Cardiac fibroblast (primary cell): Measurements from ENCODE around the gene LYZ.

Source experiments
- DNase-seq, 2 donors: peaks; one replicate each; pipeline versions ENCODE4 v3.0.0 to v3.0.0-alpha.2; 2010; ENCODE audit warnings: low read depth in 2 of 2
- H3K4me3 ChIP-seq, 2 donors: replicated peaks in 1 of 2; 1 replicate in 1 of 2; 2 replicates in 1 of 2; pipeline ENCODE4 v1.5.1; 2011; ENCODE audit warnings: low read depth in 2 of 2, low read length in 2 of 2, mild to moderate bottlenecking in 2 of 2, moderate library complexity in 1 of 2
- CTCF ChIP-seq: IDR thresholded peaks from one replicate; pipeline ENCODE4 v1.5.1; 2011; ENCODE audit warnings: low read depth, mild to moderate bottlenecking, low read length, inconsistent platforms

The LYZ gene

GRCh38 chr12:69331909-69332684, 16.1 kb upstream of the LYZ start:
- DNase-seq = no peak
- TF ChIP-seq CTCF = no peak
- no peak overlapping the region for H3K4me3 ChIP-seq

DNA sequence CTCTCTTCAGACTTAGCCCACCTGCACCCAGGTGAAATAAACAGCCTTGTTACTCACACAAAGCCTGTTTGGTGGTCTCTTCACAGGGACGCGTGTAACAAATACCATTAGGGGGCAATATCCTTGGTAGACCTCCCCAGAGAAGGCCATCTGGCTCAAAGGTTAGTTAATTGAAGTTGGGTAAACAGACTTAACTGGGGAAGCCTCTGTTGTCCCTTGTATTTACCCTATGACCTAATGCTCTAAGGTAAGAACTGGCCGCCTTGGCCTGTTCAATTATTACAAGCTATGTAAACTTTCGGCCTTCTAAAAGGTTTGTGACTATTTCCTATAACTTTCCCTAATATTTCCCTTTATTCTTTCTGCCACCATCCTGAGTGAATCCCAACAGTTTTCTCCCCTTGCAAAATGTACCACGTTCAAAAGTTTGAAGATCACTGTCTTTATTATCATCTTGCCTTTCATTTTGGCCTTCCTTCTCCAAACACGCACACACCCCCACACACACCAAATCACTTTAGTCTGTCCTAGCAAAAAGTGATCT, 15.3 kb upstream of the LYZ start:
- TF ChIP-seq CTCF = no peak
- no peak overlapping the region for H3K4me3 ChIP-seq
- no peak for DNase-seq

GRCh38 chr12:69334158-69334557, 14.0 kb upstream of the LYZ start:
- no peak overlapping the region for H3K4me3 ChIP-seq
- no peak for DNase-seq
- TF ChIP-seq CTCF = no peak

- DNase-seq = no peak
- no peak for TF ChIP-seq CTCF
- H3K4me3 ChIP-seq = no peak overlapping the region
Measured at GRCh38 chr12:69337311-69338090, 10.7 kb upstream of the LYZ start.

DNA sequence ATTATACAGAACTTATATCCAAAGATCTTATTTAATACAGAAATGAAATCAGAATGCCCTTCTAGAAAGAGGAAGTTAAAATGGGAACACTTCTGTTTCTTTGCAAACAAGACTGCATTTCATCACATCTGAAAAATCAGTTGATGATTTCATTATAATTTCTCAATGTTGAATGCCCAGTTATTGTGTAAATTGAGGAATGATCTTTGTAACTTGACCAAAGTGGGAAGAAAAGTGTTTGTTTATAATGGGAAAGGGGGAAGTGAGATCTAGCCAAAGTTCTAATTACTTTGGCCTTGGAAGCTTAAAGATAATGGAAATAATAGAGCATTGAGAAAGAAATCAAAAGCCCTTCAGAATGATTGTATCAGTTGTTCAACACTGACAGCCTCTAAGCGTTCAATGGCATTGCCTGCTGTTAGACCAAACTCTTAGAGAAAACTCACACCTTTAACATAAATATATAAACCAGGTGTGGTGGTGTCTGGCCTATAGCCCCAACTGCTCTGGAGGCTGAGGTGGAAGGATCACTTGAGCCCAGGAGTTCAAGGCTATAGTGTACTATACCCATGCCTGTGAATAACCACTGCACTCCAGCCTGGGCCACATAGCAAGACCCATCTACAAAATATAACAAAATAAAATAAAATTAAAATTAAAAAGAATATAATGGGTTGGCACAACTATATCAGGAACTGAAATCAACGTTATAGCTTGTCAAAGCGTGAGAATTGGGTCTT, 9.9 kb upstream of the LYZ start:
- DNase-seq = no peak
- no peak overlapping the region for H3K4me3 ChIP-seq
- no peak for TF ChIP-seq CTCF

- DNase-seq = no peak
- no peak overlapping the region for H3K4me3 ChIP-seq
- no peak for TF ChIP-seq CTCF
Measured at GRCh38 chr12:69338936-69339335, 9.2 kb upstream of the LYZ start.
